Transverse colon (tissue), 3 donors: Measurements from ENCODE around the gene PYGO2.

Experiments
- EP300 ChIP-seq: sonication (generic); formaldehyde crosslinking; IDR thresholded peaks from one replicate; pipeline ENCODE4 v1.6.1; 2017; ENCODE audit warnings: antibody characterized with exemption, low read depth
- TF ChIP-seq, protein P1 (sequence below), 5 experiments: fragments of 200-600 bp in 3 of 5; fragments of 450-650 bp in 2 of 5; sonication (generic) in 3 of 5; IDR thresholded peaks; 1 replicate in 2 of 5; 2 replicates in 3 of 5; pipeline ENCODE4 v1.5.1; 2016 to 2017; ENCODE audit warnings: antibody characterized with exemption in 5 of 5, inconsistent platforms in 3 of 5, mild to moderate bottlenecking in 2 of 5, moderate library complexity in 1 of 5

DNA sequence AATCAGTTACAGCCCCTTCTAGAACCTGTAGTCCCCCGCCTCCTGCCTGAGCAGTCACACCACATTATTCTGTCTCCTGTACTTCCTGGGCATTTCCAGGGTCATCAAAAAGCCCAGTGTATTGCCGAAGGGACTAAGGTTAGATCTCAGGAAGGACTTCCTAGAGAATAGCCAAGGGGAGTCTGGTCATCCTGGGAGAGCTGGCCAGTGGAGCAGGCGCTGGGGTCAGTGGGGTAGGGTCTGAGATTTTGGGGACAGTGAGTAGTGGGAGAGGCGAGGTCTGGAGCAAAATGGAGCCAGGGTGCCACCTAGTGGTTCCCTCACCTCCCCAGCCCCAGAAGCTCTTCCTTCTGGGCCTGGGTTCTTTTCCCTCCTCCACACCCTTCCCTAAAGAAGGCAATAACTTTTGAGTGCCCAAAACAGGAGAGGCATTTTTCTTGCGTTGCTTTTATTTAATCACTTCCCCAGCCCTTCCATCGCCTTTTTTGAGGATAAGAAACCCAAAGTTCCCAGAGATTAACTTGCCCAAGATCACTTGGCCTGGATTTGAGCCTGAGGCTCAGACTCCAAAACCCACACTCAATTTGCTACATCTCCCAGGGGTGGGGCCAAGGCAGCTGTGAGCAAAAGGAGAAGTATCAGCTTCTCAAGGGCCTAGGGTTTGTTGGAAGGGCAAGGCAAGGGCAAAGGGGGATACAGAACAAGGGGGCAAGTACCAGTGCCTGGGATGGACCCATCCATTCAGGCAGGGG, 17.8 kb downstream of the PYGO2 start:
- TF ChIP-seq, protein P1, sequence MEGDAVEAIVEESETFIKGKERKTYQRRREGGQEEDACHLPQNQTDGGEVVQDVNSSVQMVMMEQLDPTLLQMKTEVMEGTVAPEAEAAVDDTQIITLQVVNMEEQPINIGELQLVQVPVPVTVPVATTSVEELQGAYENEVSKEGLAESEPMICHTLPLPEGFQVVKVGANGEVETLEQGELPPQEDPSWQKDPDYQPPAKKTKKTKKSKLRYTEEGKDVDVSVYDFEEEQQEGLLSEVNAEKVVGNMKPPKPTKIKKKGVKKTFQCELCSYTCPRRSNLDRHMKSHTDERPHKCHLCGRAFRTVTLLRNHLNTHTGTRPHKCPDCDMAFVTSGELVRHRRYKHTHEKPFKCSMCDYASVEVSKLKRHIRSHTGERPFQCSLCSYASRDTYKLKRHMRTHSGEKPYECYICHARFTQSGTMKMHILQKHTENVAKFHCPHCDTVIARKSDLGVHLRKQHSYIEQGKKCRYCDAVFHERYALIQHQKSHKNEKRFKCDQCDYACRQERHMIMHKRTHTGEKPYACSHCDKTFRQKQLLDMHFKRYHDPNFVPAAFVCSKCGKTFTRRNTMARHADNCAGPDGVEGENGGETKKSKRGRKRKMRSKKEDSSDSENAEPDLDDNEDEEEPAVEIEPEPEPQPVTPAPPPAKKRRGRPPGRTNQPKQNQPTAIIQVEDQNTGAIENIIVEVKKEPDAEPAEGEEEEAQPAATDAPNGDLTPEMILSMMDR (IDR thresholded peaks at IDR 0.05) = peak; percentile 69 to 78 (median 71)
- no peak for TF ChIP-seq EP300
